Hepatocyte (in vitro differentiated cells): ENCODE data around the gene NACA2. TPM values are rescaled to one million over a fixed set of nuclear protein-coding genes. Genes with fewer than 3 reads are reported as not detected.

Experiments used
- DNase-seq: peaks from one replicate; pipeline ENCODE4 v3.0.0-alpha.2; 2016; ENCODE audit warnings: low spot score
- H2AFZ ChIP-seq: fragments of 200-600 bp; sonication (generic); 2 replicates; pipeline ENCODE4 v1.6.0; 2016; ENCODE audit warnings: antibody characterized with exemption, mild to moderate bottlenecking
- H3K27ac ChIP-seq: fragments of 200-600 bp; sonication (generic); 2 replicates; pipeline ENCODE4 v1.5.1; 2016; ENCODE audit warnings: mild to moderate bottlenecking
- H3K27me3 ChIP-seq: fragments of 200-600 bp; sonication (generic); 2 replicates; pipeline ENCODE4 v1.6.1; 2016
- H3K36me3 ChIP-seq: fragments of 200-600 bp; sonication (generic); replicated peaks from 2 replicates; pipeline ENCODE4 v1.5.1; 2016; ENCODE audit warnings: low read depth; ENCODE audit not compliant: insufficient read depth
- H3K4me1 ChIP-seq: fragments of 200-600 bp; sonication (generic); 2 replicates; pipeline ENCODE4 v1.5.1; 2016; ENCODE audit warnings: mild to moderate bottlenecking, moderate library complexity; ENCODE audit not compliant: insufficient read depth
- H3K4me2 ChIP-seq: fragments of 200-600 bp; sonication (generic); 2 replicates; pipeline ENCODE4 v1.6.0; 2016
- H3K4me3 ChIP-seq: fragments of 200-600 bp; sonication (generic); 2 replicates; pipeline ENCODE4 v1.5.1; 2016; ENCODE audit warnings: mild to moderate bottlenecking
- H3K79me2 ChIP-seq: fragments of 200-600 bp; sonication (generic); 2 replicates; pipeline ENCODE4 v1.6.0; 2017; ENCODE audit warnings: mild to moderate bottlenecking
- H3K9me2 ChIP-seq: fragments of 200-600 bp; sonication (generic); replicated peaks from 2 replicates; pipeline ENCODE4 v1.6.0; 2017; ENCODE audit warnings: mild to moderate bottlenecking; ENCODE audit not compliant: insufficient read depth
- H3K9me3 ChIP-seq: fragments of 200-600 bp; sonication (generic); 2 replicates; pipeline ENCODE4 v1.5.1; 2016; ENCODE audit warnings: low read depth, mild to moderate bottlenecking
- H4K20me1 ChIP-seq: fragments of 200-600 bp; sonication (generic); 2 replicates; pipeline ENCODE4 v1.6.0; 2016; ENCODE audit warnings: mild to moderate bottlenecking; ENCODE audit not compliant: insufficient read depth, poor library complexity, severe bottlenecking
- EZH2 ChIP-seq: fragments of 200-600 bp; sonication (generic); IDR thresholded peaks from 2 replicates; pipeline ENCODE4 v1.6.1; 2016; ENCODE audit warnings: antibody characterized with exemption, mild to moderate bottlenecking, borderline replicate concordance
- EZH2phosphoT487 ChIP-seq: fragments of 200-600 bp; sonication (generic); IDR thresholded peaks from one replicate; pipeline ENCODE4 v1.6.1; 2018; ENCODE audit warnings: antibody characterized with exemption, mild to moderate bottlenecking, low read depth, moderate library complexity; ENCODE audit not compliant: unreplicated experiment, severe bottlenecking
- WGBS: methylation state at CpG from one replicate; pipeline ENCODE4 v1.1.6; 2016; ENCODE audit warnings: low lambda C conversion rate; ENCODE audit errors: missing lambda C conversion rate; 5-methylcytosine and 5-hydroxymethylcytosine counted together
- polyA plus RNA-seq: library from polyadenylated mRNA; unstranded; fragments of >200 nt; fragmentation: Nextera tagmentation; extraction: Ambion mirVana; gene quantifications from 2 replicates; pipeline ENCODE4 v1.2.1, GENCODE V29; 2016
- total RNA-seq: library from RNA; depleted of rRNA; stranded (reverse); fragments of >200 nt; gene quantifications from 2 replicates; pipeline ENCODE4 v1.2.3, GENCODE V29; 2014
- TF ChIP-seq, protein P1 (sequence below): fragments of 200-600 bp; sonication (generic); IDR thresholded peaks from 2 replicates; pipeline ENCODE4 v1.5.1; 2016; ENCODE audit warnings: antibody characterized with exemption, mild to moderate bottlenecking; ENCODE audit not compliant: poor library complexity

NACA2 gene
- total and polyA plus RNA-seq, 2 experiments from 2014 or later: not detected

DNA sequence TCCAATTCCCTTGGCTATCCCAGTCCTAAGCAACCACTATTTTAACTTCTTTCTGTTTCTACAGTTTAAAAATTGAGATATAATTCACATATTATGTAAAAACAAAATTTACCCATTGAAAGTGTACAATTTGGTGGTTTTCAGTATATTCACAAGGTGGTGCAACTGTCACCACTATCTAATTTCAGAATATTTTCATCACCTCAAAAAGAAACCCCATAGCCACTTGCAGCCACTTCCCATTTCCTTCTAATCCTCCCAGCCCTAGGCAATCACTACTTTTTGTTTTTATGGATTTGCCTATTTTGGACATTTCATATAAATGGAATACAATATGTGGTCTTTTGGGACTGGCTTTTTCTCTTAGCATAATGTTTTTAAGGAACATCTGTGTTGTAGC, 36.1 kb upstream of the NACA2 start:
- Histone ChIP-seq H3K4me3 (no peak overlapping the region), H3K9me2 (no peaks in the 10 kb centered on the region), H3K36me3 (no peaks in the 10 kb centered on the region), H2AFZ (no peak overlapping the region), H3K79me2 (no peaks in the 10 kb centered on the region), H4K20me1 (no peaks in the 10 kb centered on the region), H3K27ac (no peak overlapping the region), H3K4me1 (no peaks in the 10 kb centered on the region), H3K4me2 (no peak overlapping the region), H3K9me3 (peaks cover 4% of the 10 kb centered on the region), H3K27me3 (no peaks in the 10 kb centered on the region)
- no peak for DNase-seq
- no peak for TF ChIP-seq EZH2
- TF ChIP-seq EZH2phosphoT487: no peak
- TF ChIP-seq, protein P1, sequence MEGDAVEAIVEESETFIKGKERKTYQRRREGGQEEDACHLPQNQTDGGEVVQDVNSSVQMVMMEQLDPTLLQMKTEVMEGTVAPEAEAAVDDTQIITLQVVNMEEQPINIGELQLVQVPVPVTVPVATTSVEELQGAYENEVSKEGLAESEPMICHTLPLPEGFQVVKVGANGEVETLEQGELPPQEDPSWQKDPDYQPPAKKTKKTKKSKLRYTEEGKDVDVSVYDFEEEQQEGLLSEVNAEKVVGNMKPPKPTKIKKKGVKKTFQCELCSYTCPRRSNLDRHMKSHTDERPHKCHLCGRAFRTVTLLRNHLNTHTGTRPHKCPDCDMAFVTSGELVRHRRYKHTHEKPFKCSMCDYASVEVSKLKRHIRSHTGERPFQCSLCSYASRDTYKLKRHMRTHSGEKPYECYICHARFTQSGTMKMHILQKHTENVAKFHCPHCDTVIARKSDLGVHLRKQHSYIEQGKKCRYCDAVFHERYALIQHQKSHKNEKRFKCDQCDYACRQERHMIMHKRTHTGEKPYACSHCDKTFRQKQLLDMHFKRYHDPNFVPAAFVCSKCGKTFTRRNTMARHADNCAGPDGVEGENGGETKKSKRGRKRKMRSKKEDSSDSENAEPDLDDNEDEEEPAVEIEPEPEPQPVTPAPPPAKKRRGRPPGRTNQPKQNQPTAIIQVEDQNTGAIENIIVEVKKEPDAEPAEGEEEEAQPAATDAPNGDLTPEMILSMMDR: no peak

DNA sequence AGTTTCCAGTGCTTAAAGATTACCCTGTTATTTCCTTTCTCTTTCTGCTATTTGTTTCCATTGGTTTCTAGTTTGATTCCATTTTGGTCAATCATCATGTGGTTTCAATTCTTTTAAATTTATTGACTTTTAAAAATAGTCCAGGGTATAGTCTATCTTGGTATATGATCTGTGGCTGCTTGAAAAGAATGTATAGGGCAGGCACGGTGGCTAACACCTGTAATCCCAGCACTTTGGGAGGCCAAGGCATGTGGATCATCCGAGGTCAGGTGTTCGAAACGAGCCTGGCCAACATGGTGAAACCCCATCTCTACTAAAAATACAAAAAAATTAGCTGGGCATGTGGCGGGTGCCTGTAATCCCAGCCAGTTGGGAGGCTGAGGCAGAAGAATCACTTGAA, 34.5 kb upstream of the NACA2 start:
- no peaks in the 10 kb centered on the region for H3K9me2 ChIP-seq
- H3K36me3 ChIP-seq: no peaks in the 10 kb centered on the region
- no peaks in the 10 kb centered on the region for H3K9me3 ChIP-seq
- H3K4me3 ChIP-seq: no peak overlapping the region
- no peak overlapping the region for H2AFZ ChIP-seq
- H4K20me1 ChIP-seq: no peaks in the 10 kb centered on the region
- no peak overlapping the region for H3K4me2 ChIP-seq
- H3K4me1 ChIP-seq: no peaks in the 10 kb centered on the region
- WGBS: 84% methylated on average over 5 of the region's 5 CpGs
- H3K79me2 ChIP-seq: no peaks in the 10 kb centered on the region
- no peaks in the 10 kb centered on the region for H3K27me3 ChIP-seq
- TF ChIP-seq, protein P1: no peak
- TF ChIP-seq EZH2phosphoT487: no peak
- no peak for TF ChIP-seq EZH2
- no peak overlapping the region for H3K27ac ChIP-seq
- no peak for DNase-seq

DNA sequence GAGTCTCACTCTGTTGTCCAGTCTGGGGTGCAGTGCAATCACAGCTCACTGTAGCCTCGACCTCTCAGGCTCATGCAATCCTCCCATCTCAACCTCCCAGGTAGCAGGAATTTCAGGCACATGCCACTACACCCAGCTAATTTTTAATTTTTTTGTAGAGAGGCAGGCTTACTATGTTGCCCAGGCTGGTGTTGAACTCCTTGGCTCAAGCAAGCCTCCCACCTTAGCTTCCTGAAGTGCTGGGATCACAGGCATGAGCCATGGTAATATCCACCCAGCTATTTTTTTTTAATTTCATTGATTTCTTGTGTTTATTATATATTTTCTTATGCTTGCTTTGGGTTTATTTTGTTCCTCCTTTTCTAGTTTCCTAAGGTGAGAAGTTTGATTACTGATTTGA, 33.9 kb upstream of the NACA2 start:
- Histone ChIP-seq H4K20me1 (no peaks in the 10 kb centered on the region), H3K4me3 (no peak overlapping the region), H2AFZ (no peak overlapping the region), H3K27me3 (no peaks in the 10 kb centered on the region), H3K9me3 (no peaks in the 10 kb centered on the region), H3K27ac (no peak overlapping the region), H3K79me2 (no peaks in the 10 kb centered on the region), H3K9me2 (no peaks in the 10 kb centered on the region), H3K4me2 (no peak overlapping the region), H3K36me3 (no peaks in the 10 kb centered on the region), H3K4me1 (no peaks in the 10 kb centered on the region)
- DNase-seq: no peak
- WGBS: 88% methylated on average over 1 of the region's 1 CpG
- TF ChIP-seq, protein P1: no peak
- TF ChIP-seq EZH2phosphoT487 (no peak), EZH2 (no peak)

DNA sequence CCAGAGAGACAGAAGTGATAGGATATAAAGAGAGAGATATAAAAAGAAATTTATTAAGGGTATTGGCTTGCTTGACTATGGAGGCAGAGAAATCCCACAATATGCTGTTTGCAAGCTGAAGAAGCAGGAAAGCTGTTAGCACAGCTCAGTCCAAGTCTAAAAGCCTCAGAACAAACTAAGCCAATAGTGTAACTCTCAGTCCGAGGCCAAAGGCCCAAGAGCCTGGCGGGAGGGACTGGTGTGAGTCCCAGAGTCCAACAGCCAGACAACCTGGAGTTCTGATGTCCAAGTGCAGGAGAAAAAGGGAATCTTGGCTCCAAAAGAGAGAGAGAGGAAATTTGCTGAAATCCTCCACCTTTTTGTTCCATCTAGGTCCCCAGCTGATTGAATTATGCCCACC, 30.3 kb upstream of the NACA2 start:
- Histone ChIP-seq H3K4me1 (no peaks in the 10 kb centered on the region), H3K4me3 (no peak overlapping the region), H3K9me3 (no peaks in the 10 kb centered on the region), H3K36me3 (no peaks in the 10 kb centered on the region), H2AFZ (no peak overlapping the region), H3K4me2 (no peak overlapping the region), H3K27me3 (no peaks in the 10 kb centered on the region), H3K79me2 (no peaks in the 10 kb centered on the region), H3K27ac (no peak overlapping the region), H4K20me1 (no peaks in the 10 kb centered on the region), H3K9me2 (no peaks in the 10 kb centered on the region)
- TF ChIP-seq EZH2phosphoT487 (no peak), EZH2 (no peak)
- TF ChIP-seq, protein P1: no peak
- 68% methylated on average over 2 of the region's 2 CpGs for WGBS
- DNase-seq: no peak
